Right lobe of liver (tissue), 6 donors: Measurements from ENCODE around the gene PPA2. TPM values are rescaled to one million over a fixed set of nuclear protein-coding genes. Genes with fewer than 3 reads are reported as not detected.

Experiments
- ATAC-seq, 4 donors: fragments of 200-7000 bp; cut with Tn5 transposase; one replicate each; pipeline ENCODE4 v1.9.1; 2020; ENCODE audit warnings: mild to moderate bottlenecking in 4 of 4, moderate library complexity in 4 of 4
- DNase-seq, 3 donors: peaks; one replicate each; pipeline ENCODE4 v3.0.0-alpha.2; 2020
- H3K27ac ChIP-seq, 3 donors: fragments of 200-600 bp; one replicate each; pipeline ENCODE4 v1.8.0; 2022
- H3K27me3 ChIP-seq, 2 donors: fragments of 200-600 bp; one replicate each; pipeline ENCODE4 v1.8.0; 2022
- H3K36me3 ChIP-seq, 4 donors: fragments of 200-600 bp; sonication (generic) in 1 of 4; one replicate each; pipeline versions ENCODE4 v1.5.1 to v1.8.0; 2017 to 2022; ENCODE audit warnings: control low read depth in 1 of 4
- H3K4me1 ChIP-seq, 4 donors: fragments of 200-600 bp; sonication (generic) in 1 of 4; one replicate each; pipeline versions ENCODE4 v1.5.1 to v1.8.0; 2017 to 2022; ENCODE audit warnings: control low read depth in 1 of 4
- H3K4me3 ChIP-seq, 3 donors: fragments of 200-600 bp; one replicate each; pipeline ENCODE4 v1.8.0; 2022
- H3K9me3 ChIP-seq, 4 donors: fragments of 200-600 bp; sonication (generic) in 1 of 4; one replicate each; pipeline versions ENCODE4 v1.5.1 to v1.8.0; 2017 to 2022; ENCODE audit warnings: control low read depth in 1 of 4
- CTCF ChIP-seq, 4 donors: fragments of 200-600 bp in 3 of 4; fragments of 450-650 bp in 1 of 4; IDR thresholded peaks; one replicate each; pipeline versions ENCODE4 v1.5.1 to v1.8.0; 2016 to 2022; ENCODE audit warnings: antibody characterized with exemption in 4 of 4, mild to moderate bottlenecking in 2 of 4
- POLR2A ChIP-seq: fragments of 450-650 bp; IDR thresholded peaks from one replicate; pipeline ENCODE4 v1.6.1; 2017; ENCODE audit warnings: antibody characterized with exemption, mild to moderate bottlenecking
- WGBS: methylation state at CpG from one replicate; pipeline ENCODE4 v1.1.6; 2018; ENCODE audit warnings: low coverage, low lambda C conversion rate; ENCODE audit not compliant: insufficient coverage; ENCODE audit errors: missing lambda C conversion rate; 5-methylcytosine and 5-hydroxymethylcytosine counted together
- intact Hi-C, 2 donors: fragments of 100-400 bp; cut with DNase I; formaldehyde crosslinking; loops; one replicate each; pipeline versions ENCODE4 v1.11.2 to v1.14.1; 2022
- small RNA-seq, 2 experiments: library from RNA; depleted of rRNA; stranded (forward); fragments of <200 nt; gene quantifications; one replicate each; pipeline ENCODE3, GENCODE V24; 2016
- total RNA-seq, 6 experiments: library from RNA; depleted of rRNA in 2 of 6; stranded (reverse); fragments of >200 nt in 2 of 6; fragmentation: NEBNext Ultra II Directional in 3 of 6; extraction: Animal tissue kit (Norgen Biotek cat#: 25700) in 3 of 6; gene quantifications; one replicate each; pipeline versions ENCODE4 v1.1.0 to v1.2.4, GENCODE V29; 2016 to 2023
- donor health status: DM: no; HTN: yes; CAD: no.
- donor health status: DM: no; HTN: no; CAD: no.
- donor health status: DM: no; HTN: no; CAD: no.
- donor health status: DM: no; HTN: yes; CAD: no.
- donor health status: DM: no; HTN: yes; CAD: no.

PPA2 gene
- total RNA-seq, 6 experiments from 2014 or later, result 45.9 to 78.3 (median 65.1) TPM

DNA sequence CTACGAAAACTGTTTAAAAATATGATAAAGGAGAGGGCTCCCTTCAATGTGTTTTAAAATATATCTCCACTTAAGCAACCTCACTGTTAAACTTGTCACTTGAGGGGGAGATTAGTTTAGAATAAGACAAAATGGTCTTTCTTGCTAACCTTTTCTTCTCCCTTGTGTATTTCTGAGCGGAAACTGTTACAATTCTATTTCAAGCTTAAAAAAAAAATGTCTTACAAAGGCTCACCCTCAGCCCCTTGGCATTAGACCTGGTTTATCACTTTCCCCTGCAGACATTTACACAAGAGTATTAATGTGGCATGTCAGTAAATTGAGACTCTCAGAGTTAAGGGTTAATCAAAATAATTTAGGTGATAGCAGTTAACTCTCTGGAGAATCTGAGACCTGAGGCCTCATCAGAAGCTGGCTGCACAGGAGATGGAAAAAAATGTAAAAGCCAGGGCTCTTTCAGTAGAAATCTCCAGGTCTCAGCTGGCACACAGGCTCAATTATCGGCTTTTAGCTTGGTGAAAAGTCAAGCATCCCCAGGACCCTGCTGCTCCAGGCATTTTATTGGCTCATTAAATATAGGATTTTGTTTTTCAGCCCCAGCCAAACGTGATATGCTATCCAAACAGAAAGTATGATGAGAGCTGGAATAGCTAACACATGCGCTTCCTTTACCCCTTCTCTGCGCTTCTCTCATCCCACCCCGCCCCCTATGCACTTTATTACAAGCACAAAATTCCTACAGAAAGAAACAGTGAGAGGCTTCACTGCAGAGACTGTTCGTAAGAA lies 130.5 kb downstream of the PPA2 start:
- intact Hi-C loops, result no loop called here
- no peak for ATAC-seq
- 86% methylated on average over 8 of the region's 8 CpGs for WGBS
- TF ChIP-seq CTCF (IDR thresholded peaks at IDR 0.05) (no peak), POLR2A (no peak)
- Histone ChIP-seq H3K27me3 (no peaks in the 10 kb centered on the region), H3K9me3 (no peaks in the 10 kb centered on the region), H3K36me3 (no peaks in the 10 kb centered on the region), H3K4me1 (no peaks in the 10 kb centered on the region), H3K27ac (no peak overlapping the region), H3K4me3 (no peak overlapping the region)
- no peak for DNase-seq

GRCh38 chr4:105329081-105329480 lies 144.8 kb downstream of the PPA2 start:
- WGBS, result 100% methylated on average over 1 of the region's 1 CpG
- no peak overlapping the region for H3K4me3 ChIP-seq
- no peaks in the 10 kb centered on the region for H3K9me3 ChIP-seq
- no peak for DNase-seq
- ATAC-seq, result no peak
- intact Hi-C loops, result no loop called here
- no peak overlapping the region for H3K27ac ChIP-seq
- no peaks in the 10 kb centered on the region for H3K4me1 ChIP-seq
- TF ChIP-seq CTCF (IDR thresholded peaks at IDR 0.05), result no peak
- TF ChIP-seq POLR2A, result no peak
- no peaks in the 10 kb centered on the region for H3K36me3 ChIP-seq
- H3K27me3 ChIP-seq, result no peaks in the 10 kb centered on the region

GRCh38 chr4:105327956-105328355 lies 145.9 kb downstream of the PPA2 start:
- H3K27me3 ChIP-seq, result no peaks in the 10 kb centered on the region
- TF ChIP-seq POLR2A, result no peak
- no peak for TF ChIP-seq CTCF (IDR thresholded peaks at IDR 0.05)
- H3K36me3 ChIP-seq, result no peaks in the 10 kb centered on the region
- H3K4me3 ChIP-seq, result no peak overlapping the region
- H3K4me1 ChIP-seq, result no peaks in the 10 kb centered on the region
- ATAC-seq (no peak), DNase-seq (no peak)
- H3K27ac ChIP-seq, result no peak overlapping the region
- H3K9me3 ChIP-seq, result no peaks in the 10 kb centered on the region
- intact Hi-C loops, result no loop called here

- Histone ChIP-seq H3K27ac (no peak overlapping the region), H3K36me3 (no peaks in the 10 kb centered on the region), H3K9me3 (no peaks in the 10 kb centered on the region), H3K4me1 (no peaks in the 10 kb centered on the region), H3K27me3 (no peaks in the 10 kb centered on the region), H3K4me3 (no peak overlapping the region)
- no peak for TF ChIP-seq POLR2A
- no peak for TF ChIP-seq CTCF (IDR thresholded peaks at IDR 0.05)
- intact Hi-C loops, result no loop called here
- ATAC-seq (no peak), DNase-seq (no peak)
- WGBS, result 77% methylated on average over 2 of the region's 2 CpGs
Observed at GRCh38 chr4:105327222-105327621, 146.6 kb downstream of the PPA2 start.

Small RNA genes lying within 50 kb of the gene (small RNA-seq; reads per million reads assigned to genes)
- 0 reads per million in 2 experiments for gene RNU6-553P

Other genes starting within 250 kb of the PPA2 start
- gene ARHGEF38, start 78.6 kb upstream of the PPA2 start, total RNA-seq, result under 1 TPM; 0.06 to 0.55 (median 0.15) TPM
- 10 to 100 TPM in 5 of 6 experiments, 1 to 10 TPM in 1; 9.3 to 19.0 (median 12.5) TPM for gene INTS12, start 234.6 kb upstream of the PPA2 start, total RNA-seq
- 10 to 100 TPM in 1 of 6 experiments, 1 to 10 TPM in 5; 2.6 to 11.0 (median 3.6) TPM for gene GSTCD, start 234.7 kb upstream of the PPA2 start, total RNA-seq